Measurements from ENCODE around the gene LAMA3. TPM values are rescaled to one million over a fixed set of nuclear protein-coding genes. Genes with fewer than 3 reads are reported as not detected.

LAMA3 gene
- total RNA-seq, 2 experiments from 2014 or later: 0.07 TPM; not detected in 1

Other genes with a start within 250 kb of the LAMA3 start
- gene RIOK3, start 236.2 kb upstream of the LAMA3 start, total RNA-seq: 10 to 100 TPM; 51.0 to 55.8 TPM
- gene RMC1, start 185.9 kb upstream of the LAMA3 start, total RNA-seq: 10 to 100 TPM; 47.6 to 48.6 TPM
- gene NPC1, start 102.9 kb upstream of the LAMA3 start, total RNA-seq: 10 to 100 TPM; 39.3 to 39.9 TPM
- gene ANKRD29, start 26.5 kb upstream of the LAMA3 start, total RNA-seq: not detected